CMK (cell line): ENCODE results near the gene KCNK5.

Source experiments
- DNase-seq: peaks from one replicate; pipeline ENCODE4 v3.0.0-alpha.2; 2010; ENCODE audit warnings: low read depth

KCNK5 gene

DNA sequence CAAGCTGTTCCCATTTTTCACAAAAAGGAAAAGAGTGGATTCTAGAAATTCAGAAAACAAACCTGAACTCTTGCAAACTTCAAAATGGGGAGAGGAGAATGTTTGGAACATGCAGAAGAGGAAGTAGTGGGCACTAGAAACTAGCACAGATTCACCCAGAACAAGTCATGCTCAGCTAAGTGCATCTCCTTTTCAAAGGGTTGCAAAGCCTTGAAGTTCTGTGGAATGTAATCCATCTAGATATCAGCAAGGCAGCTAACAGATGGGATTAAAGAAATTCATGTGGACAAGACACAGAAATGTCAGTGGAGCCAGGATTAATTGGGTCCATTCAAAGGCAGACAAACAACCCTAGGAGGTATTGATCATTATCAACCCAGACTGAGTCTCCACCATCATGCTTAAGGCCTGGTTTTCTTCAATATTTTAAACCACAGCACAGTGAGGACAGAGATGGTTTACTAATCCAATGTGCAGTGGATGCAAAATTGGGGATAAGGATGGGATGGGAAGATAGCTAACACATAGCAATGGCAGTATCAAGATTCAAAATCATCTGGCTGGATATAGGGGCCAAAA is 31.3 kb downstream of the KCNK5 start:
- no peak for DNase-seq

DNA sequence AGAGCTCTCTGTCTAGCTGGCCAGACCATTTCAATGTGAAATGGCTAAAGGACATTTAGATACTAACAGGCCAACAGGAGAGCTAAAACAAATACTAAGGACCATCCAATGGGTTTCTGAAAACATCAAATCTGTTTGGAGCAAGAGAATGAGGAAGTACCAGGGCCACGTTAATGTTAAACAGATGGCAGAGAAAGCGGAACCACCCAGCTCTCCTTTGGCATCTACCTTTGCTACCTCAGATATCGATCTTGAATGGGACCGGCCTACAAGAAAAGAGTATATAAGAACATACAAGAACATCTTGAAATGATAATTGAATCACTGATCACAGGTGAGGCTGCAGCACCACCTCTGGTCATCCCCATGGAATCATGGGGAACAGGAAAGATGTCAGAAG is 31.8 kb downstream of the KCNK5 start:
- no peak for DNase-seq

DNA sequence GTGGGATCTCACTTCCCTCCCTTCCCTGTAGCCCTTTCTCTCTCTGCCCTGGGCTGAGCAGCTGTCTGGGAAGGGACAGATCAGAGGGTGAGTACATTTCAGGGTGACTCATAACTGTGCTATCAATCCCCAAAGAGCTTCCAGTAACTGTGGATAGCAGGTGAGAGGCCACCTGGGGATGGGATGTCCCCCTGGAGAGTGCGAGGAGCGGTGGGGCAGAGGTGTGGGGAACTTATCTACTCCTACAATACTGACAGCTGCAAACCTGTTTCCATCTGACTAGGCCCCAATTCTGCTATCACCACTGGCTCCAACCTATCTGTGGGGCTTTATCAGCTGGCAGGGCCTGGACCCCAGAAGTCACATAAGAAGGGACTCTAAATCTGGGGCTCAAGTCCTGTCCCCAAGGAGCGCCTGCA is 32.6 kb downstream of the KCNK5 start:
- DNase-seq: no peak

DNA sequence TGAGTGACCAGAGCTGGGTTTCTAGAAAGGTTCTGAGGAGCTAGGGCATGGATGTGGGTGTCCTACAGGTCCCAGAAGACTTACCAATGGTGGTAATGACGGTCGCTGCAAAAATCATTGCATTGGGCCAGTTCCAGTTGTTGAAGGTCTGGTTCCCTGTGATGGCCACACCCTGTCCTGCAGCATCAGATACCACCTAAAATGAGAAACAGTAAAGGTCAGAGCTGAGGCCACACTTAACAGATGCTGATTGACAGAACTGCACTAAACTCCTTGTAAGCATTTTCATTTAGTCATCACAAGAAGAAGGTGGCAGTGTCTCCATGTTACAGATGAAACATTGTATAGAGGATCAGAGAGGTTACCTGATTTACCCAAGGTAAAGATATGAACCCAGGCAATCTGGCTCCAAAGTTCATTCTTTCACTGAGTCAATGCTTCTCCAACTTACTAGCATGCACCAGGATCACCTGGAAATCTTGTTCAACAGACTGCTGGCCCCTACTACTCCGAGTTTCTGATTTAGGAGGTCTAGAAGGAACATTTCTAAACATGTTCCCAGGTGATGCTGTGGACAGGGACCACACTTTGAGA is 33.4 kb downstream of the KCNK5 start:
- no peak for DNase-seq

- DNase-seq: no peak
Measured at GRCh38 chr6:39194466-39194865, 34.8 kb downstream of the KCNK5 start.

DNA sequence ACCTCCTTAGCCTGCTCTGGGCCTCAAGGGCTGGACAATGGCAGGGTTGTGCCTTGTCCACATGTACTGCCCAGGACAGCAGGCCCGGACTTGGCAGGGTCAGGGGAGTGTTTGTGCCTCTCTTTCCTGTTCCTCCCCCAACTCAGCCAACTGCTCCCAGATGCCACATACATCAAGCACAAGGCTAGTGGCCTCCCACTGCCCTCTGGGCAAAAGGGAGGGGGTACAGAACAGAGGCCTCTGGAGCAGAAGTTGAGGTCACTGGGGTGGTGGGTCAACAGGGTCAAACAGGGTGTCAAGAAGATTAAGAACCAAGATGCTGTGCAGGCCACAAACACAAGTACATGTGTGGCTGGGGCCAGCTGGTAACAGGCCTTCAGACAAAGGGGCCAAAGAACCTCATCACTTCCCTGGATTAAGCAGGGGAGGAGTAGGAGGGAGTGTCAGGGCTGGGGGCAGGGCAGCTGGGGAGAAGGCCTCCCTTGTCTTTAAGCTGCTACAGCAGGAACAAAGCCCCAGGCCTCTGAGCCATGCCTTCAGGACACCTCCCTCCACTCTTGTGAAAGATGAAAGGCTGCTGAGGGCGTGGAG is 36.0 kb downstream of the KCNK5 start:
- no peak for DNase-seq

GRCh38 chr6:39192736-39193135 is 36.5 kb downstream of the KCNK5 start:
- no peak for DNase-seq

DNA sequence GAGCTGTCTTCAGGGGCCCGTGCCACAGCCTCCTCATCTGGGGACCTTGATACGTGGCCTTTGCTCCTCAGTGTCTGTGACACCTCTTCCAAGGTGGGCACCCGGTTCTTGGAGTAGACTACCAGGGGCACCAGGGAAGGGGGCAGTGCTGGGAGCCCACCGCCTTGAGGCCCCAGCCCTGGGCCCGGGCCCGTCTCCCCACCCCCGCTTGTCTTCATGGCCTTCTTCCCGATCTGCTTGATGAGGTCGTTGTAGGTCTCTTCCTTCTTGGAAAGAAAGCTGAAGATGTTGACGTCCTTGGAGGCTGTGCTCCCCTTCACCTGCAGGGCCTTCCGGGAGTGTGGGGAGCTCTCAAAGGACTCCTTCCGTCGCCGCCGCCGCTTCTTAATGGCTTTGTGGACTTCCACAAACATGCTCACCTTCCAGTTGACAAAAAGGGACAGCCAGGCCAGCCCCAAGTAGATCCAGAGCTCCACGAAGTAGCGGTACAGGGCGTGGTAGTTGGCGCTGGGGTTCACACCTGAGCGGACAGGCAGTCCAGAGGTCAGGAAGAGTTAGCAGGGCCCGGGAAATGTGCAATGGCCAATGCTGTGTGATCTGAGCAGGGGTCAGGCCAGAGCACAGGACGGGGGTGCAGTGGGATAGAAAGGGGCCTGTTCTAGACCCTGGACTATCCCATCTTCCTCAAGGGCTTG is 37.9 kb downstream of the KCNK5 start:
- DNase-seq: no peak

DNA sequence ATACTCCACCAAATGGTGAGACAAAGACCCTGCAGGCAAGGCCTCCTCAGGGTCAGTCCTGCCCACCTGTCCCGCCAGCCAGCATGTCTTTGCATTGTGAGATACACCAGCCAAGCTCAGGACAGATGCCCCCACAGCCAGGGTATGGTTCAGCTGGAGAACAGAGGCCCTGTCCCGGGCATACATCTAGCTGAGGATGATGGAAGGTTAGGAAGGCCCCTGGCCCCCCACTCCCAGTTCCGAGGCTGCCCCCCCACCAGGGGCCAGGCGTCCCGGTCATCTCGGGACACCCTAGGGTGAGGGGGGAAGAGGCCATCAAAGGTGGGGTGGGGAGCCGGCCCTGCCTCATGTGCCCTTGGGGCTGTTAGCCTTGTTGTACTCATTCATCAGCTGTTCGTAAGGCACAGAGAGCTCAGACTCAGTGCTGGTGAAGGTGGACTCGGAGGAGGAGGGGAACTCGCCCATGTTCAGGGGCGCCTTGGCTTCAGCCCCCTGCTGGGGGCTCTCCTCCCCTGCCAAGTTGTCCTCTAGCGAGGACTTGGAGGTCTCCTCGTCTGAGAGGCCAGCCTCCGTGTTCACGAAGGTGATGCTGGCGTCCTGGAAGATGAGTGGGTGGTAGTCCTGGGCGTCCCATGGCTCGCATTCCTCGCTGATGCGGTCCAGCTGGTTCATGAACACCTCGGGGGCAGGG is 38.6 kb downstream of the KCNK5 start:
- no peak for DNase-seq

- no peak for DNase-seq
Measured at GRCh38 chr6:39189915-39190544, 39.2 kb downstream of the KCNK5 start.

DNA sequence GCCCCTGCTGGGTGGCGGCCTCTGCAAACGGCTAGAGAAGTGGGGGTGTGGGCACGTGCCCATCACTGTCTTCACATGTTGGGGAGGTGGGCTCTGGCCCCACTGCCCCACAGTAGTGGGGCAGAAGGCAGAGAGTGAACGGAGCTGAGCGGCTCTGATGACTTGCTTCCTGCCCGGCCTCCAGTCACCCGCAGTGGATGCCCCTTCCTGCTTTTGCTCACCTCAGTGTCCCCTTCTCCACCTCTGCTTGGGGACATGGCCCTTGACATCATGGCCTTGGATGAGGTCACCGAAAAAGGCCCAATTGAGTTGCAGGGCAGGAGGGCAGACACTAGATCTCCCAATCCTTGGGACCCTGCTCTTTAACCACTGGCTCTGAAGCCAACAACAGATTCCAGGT is 40.1 kb downstream of the KCNK5 start:
- no peak for DNase-seq

- DNase-seq: no peak
Measured at GRCh38 chr6:39188571-39188970, 40.7 kb downstream of the KCNK5 start.

GRCh38 chr6:39188098-39188450 is 41.2 kb downstream of the KCNK5 start:
- DNase-seq: no peak

GRCh38 chr6:39184906-39185580 is 44.2 kb downstream of the KCNK5 start:
- DNase-seq: no peak

DNA sequence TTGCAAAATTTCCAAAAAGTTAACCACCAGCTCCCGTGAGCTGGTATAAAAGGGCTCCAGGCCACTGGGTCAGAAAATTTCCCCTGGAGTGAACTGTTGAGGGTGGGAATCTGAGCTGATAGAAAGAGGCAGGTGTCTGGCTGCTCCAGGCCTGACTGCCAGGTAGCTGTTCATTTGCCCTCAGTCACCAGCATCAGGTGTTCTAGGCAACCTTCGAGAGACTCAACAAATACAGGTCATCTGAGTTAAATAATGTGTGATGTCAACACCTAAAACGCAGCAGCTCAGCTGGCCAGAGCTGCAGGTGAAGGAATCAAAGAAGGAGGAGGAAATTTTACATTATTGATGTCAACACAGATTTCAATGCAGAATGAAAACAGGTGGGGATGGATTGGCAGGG is 46.7 kb downstream of the KCNK5 start:
- DNase-seq: no peak

GRCh38 chr6:39181826-39182225 is 47.4 kb downstream of the KCNK5 start:
- no peak for DNase-seq

DNA sequence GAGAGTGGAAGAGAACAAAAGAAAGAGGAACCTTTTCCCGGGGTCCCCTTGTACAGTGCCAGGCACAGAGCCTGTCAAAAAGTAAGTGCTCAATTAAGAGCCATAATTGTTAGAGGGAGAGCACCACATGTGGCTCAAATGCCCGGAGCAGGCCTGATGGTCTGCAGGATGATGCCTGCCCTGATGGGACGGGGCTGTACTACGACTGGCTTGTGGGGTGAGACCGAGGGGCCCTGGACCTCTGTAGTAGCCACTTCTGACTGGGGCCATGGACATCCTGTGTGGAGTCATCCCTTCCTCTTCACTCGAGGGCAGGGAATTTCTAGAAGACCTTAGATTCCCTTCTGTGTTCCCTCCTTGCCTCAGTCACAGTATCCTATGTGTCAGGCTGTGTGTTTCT is 47.9 kb downstream of the KCNK5 start:
- no peak for DNase-seq

GRCh38 chr6:39178804-39179203 is 50.5 kb downstream of the KCNK5 start:
- no peak for DNase-seq

DNA sequence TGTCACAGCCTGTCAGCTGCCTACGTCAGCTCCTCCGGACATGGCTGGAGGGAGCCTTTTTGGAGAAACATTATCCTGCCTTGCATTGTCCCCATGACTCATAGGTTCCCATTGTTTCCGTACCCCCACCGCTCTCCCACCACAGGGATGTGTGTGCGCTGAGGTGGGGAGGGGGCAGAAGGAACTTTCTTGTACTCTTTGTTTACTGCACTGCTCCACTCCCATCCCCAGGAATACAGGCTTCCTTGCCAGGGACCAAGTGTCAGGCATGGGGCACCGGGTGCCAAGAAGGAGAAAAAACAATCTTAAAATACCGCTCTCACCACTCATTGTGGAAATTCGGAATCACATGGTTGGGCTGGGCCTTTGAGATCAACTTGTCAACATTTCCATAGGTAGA is 51.0 kb downstream of the KCNK5 start:
- DNase-seq: no peak

DNA sequence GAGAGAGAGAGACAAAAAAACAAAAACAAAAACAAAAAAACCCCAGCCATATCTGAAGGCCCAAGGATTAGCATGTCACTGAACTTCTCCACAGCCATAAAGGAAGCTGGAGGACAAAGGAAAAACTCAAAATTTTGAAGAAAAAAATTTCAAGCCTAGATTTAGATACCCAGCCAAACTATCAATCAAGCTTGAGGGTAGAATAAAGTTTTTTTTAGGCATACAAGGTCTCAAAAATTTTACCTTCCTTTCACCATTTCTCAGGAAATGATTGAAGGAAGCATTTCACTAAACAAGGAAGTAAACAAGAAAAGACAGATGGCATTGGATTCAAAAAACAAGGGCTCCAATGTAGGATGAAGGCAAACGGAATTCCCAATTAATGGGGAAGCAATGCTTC is 52.1 kb downstream of the KCNK5 start:
- DNase-seq: no peak

- DNase-seq: no peak
Measured at GRCh38 chr6:39173270-39173669, 56.0 kb downstream of the KCNK5 start.

- DNase-seq: no peak
Measured at GRCh38 chr6:39172377-39172757, 56.9 kb downstream of the KCNK5 start.
